GM19372 (cell line): Measurements from ENCODE around the gene ZNF304.

Experiments used
- ATAC-seq: cut with Tn5 transposase; IDR thresholded peaks from one replicate; pipeline ENCODE4 v1.9.1; 2021; ENCODE audit warnings: mild to moderate bottlenecking, low read depth, moderate library complexity; ENCODE audit not compliant: unreplicated experiment

ZNF304 gene

GRCh38 chr19:57350877-57351805 lies at the start of gene ZNF304:
ZNF304 (plus strand) TSS chr19:57351271; CDS start chr19:57351665, 394 bp downstream.
- ATAC-seq, result peak; percentile 99

GRCh38 chr19:57302020-57302465 lies 49.0 kb upstream of the ZNF304 start:
- no peak for ATAC-seq

GRCh38 chr19:57302727-57303401 lies 48.2 kb upstream of the ZNF304 start:
- no peak for ATAC-seq

- ATAC-seq, result no peak
These were observed 46.0 kb upstream of the ZNF304 start for GRCh38 chr19:57305056-57305455.

- no peak for ATAC-seq
These were observed 42.6 kb upstream of the ZNF304 start for GRCh38 chr19:57308514-57308913.

GRCh38 chr19:57310792-57311191 lies 40.3 kb upstream of the ZNF304 start:
- ATAC-seq, result no peak

- no peak for ATAC-seq
These were observed 36.9 kb upstream of the ZNF304 start for GRCh38 chr19:57314146-57314545.

- ATAC-seq, result no peak
These were observed 33.6 kb upstream of the ZNF304 start for GRCh38 chr19:57317503-57317902.

- ATAC-seq, result no peak
These were observed 31.2 kb upstream of the ZNF304 start for GRCh38 chr19:57319869-57320179.

GRCh38 chr19:57320180-57321084 lies 30.6 kb upstream of the ZNF304 start, which contains the start of gene ZNF543:
ZNF543 (plus strand) TSS chr19:57320472; CDS start chr19:57320854, 382 bp downstream.
- peak; percentile 93 for ATAC-seq

GRCh38 chr19:57321116-57321515 lies 30.0 kb upstream of the ZNF304 start:
- ATAC-seq, result no peak

GRCh38 chr19:57321751-57322150 lies 29.3 kb upstream of the ZNF304 start:
- no peak for ATAC-seq

- no peak for ATAC-seq
These were observed 26.1 kb upstream of the ZNF304 start for GRCh38 chr19:57324992-57325391.

GRCh38 chr19:57327993-57328392 lies 23.1 kb upstream of the ZNF304 start:
- no peak for ATAC-seq

GRCh38 chr19:57334191-57334590 lies 16.9 kb upstream of the ZNF304 start:
- ATAC-seq, result no peak

- no peak for ATAC-seq
These were observed 12.2 kb upstream of the ZNF304 start for GRCh38 chr19:57338877-57339276.

GRCh38 chr19:57342582-57342981 lies 8.5 kb upstream of the ZNF304 start:
- ATAC-seq, result no peak

GRCh38 chr19:57348136-57348535 lies 2.9 kb upstream of the ZNF304 start:
- ATAC-seq, result no peak

GRCh38 chr19:57351867-57352266 lies 796 bp downstream of the ZNF304 start:
- no peak for ATAC-seq

GRCh38 chr19:57355916-57356315 lies 4.8 kb downstream of the ZNF304 start:
- no peak for ATAC-seq

- no peak for ATAC-seq
These were observed 6.3 kb downstream of the ZNF304 start for GRCh38 chr19:57357406-57357805.
